GM20000 (cell line): ENCODE results near the gene GRIK4.
"Not testable (repeated sequence)": the region's sequence is repeated elsewhere in the genome, so short reads cannot be mapped to it uniquely, and the experiment has no call there.

Experiments
- DNase-seq: peaks from one replicate; pipeline ENCODE4 v3.0.0; 2012; ENCODE audit warnings: low spot score
- TF ChIP-seq, protein P1 (sequence below): IDR thresholded peaks from 2 replicates; pipeline ENCODE4 v1.5.1; 2012; ENCODE audit warnings: mild to moderate bottlenecking, control low read depth; ENCODE audit errors: extremely low read depth, missing control alignments

Gene GRIK4

DNA sequence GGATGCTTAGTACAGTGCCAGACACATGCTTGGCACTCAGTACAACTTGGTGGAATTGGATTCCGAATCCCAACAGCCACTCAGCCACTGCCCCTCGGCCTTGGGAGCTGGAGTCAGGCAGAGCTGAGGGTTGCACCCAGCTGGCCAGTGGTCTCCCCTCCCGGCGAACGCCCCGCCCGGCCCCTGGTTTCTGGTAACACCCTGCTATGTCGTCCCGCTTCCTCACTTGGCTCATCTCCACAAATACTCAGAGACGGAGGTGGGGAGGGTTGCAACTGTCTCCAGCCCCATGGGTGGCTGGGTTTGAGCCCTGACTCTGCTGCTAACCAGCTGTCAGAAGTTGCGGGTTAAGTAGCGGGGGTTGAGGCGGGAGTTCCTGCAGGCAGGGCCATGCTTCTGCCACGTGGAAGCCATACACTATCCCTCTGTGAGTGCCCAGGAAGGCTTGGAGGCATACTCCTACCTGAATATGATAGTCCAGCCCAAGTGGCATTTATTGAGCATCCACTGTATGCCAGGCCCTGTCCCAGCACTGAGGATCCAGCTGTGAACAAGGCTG is 67.1 kb downstream of the GRIK4 start:
- DNase-seq = no peak
- TF ChIP-seq, protein P1, sequence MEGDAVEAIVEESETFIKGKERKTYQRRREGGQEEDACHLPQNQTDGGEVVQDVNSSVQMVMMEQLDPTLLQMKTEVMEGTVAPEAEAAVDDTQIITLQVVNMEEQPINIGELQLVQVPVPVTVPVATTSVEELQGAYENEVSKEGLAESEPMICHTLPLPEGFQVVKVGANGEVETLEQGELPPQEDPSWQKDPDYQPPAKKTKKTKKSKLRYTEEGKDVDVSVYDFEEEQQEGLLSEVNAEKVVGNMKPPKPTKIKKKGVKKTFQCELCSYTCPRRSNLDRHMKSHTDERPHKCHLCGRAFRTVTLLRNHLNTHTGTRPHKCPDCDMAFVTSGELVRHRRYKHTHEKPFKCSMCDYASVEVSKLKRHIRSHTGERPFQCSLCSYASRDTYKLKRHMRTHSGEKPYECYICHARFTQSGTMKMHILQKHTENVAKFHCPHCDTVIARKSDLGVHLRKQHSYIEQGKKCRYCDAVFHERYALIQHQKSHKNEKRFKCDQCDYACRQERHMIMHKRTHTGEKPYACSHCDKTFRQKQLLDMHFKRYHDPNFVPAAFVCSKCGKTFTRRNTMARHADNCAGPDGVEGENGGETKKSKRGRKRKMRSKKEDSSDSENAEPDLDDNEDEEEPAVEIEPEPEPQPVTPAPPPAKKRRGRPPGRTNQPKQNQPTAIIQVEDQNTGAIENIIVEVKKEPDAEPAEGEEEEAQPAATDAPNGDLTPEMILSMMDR = no peak

DNA sequence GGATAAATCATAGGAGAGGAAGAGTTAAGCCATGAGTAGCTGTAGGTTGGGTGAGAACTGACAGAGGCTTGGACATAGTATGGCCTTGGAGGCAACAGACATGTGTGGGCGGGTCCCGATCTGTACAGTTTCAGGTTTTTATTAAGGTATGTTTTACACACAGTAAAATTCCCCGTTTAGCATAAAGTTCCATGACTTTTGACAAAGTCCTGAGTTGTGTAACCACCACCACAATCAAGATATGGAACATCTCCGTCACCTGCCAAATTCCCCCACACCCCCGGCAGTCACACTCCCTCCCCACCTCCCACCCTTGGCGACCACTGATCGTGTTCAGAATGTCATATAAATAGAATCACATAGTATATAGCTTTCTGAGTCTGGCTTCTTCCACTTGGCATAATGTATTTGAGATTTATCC is 68.1 kb downstream of the GRIK4 start:
- DNase-seq = peak; percentile 56
- TF ChIP-seq, protein P1 = no peak

DNA sequence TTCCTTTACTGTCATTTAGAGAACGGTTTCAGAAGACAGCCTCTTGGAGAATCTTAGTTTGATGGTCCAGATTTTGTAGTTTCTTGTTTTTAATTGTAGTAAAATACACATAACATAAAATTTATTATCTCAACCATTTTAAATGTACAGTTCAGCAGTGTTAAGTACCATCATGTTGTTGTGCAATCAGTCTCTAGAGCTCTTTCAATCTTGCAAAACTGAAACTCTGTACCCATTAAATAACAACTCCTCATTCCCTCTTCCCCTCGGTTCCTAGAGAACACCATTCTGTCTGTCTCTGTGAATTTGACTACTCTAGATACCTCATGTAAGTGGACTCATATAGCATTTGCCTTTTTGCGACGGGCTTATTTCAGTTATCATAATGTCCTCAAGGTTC is 69.8 kb downstream of the GRIK4 start:
- TF ChIP-seq, protein P1 = no peak
- no peak for DNase-seq

DNA sequence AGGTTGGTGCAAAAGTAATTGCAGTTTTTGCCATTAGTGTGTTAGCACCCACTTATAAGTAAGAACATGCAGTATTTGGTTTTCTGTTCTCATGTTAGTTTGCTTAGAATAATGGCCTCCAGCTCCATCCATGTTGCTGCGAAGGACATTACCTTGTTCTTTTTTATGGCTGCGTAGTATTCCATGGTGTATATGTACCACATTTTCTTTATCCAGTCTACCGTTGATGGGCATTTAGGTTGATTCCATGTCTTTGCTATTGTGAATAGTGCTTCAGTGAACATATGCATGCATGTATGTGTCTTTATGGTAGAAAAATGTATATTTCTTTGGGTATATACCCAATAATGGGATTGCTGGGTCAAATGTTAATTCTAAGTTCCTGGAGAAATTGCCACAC is 71.0 kb downstream of the GRIK4 start:
- DNase-seq = not testable (repeated sequence)

DNA sequence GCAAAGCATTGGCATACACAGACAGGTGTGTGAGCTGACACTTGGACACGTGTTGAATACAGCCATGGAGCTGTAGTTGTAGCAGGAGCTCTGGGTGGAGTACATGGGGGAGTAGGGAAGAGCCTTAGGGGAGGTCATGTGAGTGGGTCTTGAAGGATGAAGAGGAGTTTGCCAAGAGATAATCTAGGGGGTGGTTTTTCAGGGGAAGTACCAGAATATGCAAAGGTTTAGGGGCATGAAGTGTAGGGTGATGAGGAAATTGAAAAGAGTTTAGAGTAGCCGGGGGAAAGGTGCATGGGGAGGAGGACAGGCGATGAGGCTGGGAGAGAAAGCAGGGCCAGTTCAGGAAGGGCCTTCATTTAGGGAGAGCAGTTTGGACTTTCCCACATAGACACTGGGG is 74.5 kb downstream of the GRIK4 start:
- no peak for DNase-seq
- TF ChIP-seq, protein P1 = no peak

DNA sequence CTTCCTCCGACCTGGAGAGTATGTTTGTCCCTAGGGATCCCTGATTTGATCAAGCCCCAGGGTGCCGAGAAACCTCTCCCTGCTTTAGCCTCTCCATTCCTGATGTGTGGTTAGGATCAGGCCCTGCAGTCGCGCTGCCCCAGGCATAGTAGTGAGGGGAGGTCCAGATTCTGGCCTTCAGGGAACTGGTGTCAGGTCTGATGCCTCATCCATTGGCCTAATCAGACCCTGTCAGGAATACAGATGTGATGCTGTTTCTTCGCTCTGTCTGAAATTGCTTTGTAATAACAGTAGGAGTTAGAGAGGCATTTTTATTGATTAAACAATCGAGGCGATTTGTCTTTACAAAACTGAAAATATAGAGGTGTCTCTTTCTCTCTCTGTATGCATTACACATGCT is 75.2 kb downstream of the GRIK4 start:
- no peak for DNase-seq
- TF ChIP-seq, protein P1 = no peak

DNA sequence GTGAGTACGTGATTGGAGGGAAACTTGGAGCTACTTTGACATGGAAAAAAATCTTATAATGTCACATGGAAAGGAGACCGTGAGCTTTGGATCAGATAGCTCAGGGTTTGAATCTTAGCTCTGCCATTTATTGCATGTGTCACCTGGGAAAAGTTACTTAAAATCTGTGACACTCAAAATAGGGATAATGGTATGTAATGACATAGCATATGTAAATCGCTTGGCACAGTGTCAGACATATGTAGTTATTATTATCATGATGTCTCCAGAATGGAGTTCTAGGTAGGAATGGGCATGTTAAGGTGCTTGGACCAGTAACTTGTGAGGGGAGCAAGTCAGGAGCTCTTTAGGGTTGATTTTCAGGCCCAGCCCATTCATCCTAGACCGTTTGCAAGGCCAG is 75.8 kb downstream of the GRIK4 start:
- no peak for DNase-seq
- TF ChIP-seq, protein P1 = no peak

DNA sequence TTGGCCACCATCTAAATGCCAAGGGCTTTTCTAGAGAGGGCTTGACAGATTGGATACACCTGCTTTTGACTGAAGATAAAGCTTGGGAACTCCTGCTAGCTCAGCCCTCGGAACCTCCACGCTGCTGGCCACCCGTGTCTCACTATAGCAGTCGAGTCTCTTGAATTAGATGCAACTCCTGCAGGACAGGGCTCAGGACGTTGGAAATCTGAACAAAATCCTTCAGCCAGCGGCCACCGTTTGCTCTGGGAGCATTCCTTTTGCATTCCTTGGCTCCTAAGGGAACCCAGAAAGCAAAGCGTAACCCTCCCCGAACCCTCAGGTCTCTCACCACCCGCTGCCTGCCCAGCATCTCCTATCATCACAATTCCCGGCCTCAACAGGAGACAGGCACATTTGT is 77.8 kb downstream of the GRIK4 start:
- TF ChIP-seq, protein P1 = no peak
- DNase-seq = no peak
